Measurements from ENCODE around the gene DRC3. TPM values are rescaled to one million over a fixed set of nuclear protein-coding genes. Genes with fewer than 3 reads are reported as not detected.
A peak's percentile ranks its signal among the peaks of the same experiment; 100 is the strongest.

Gene DRC3
- total RNA-seq, 1 donor from 2014 or later = 0.43 TPM

DNA sequence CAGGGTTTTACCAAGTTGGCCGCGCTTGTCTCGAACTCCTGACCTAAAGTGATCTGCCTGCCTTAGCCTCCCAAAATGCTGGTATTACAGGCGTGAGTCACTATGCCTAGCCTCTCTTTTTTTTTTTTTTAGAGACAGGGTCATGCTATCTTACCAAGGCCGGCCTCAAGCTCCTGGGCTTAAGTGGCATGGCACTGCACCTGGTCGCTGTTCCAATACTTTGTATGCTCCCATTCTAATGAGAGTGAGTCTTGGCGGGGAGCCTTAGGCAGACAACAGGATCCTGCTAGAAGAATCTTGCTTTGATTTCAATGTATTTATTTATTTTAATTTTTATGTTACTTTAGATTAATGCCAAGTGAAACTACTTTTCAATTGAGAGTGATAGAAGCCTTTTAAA, 22.3 kb upstream of the DRC3 start:
- no peak for FAIRE-seq
- no peak overlapping the region for H3K27ac ChIP-seq (ENCODE audit: low read depth, low read length)
- H3K27ac Mint-ChIP-seq (ENCODE audit: unreplicated experiment) = no peak overlapping the region

DNA sequence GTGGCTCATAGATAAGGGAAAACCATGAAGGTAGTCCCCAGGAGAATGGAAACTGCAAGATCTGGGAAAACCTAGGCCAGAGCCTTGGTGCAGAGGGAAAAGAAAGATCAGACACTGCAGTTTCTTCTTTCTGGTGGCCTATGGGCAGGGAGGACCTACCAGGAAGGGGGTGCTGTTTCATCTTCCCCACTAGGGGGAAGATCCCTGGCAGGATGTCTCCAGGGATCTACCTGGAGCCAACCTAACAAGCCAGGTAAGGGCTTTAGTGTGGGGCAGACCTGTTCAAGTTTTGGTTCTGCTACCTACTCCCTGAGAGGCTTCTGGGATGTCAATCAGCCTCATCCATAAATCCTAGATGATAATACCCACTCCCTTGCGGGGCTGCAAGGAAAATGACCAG, 21.9 kb upstream of the DRC3 start:
- no peak overlapping the region for H3K27ac ChIP-seq (ENCODE audit: low read depth, low read length)
- H3K27me3 Mint-ChIP-seq (ENCODE audit: low read depth, unreplicated experiment) = no peaks in the 10 kb centered on the region
- no peak overlapping the region for H3K4me3 Mint-ChIP-seq (ENCODE audit: unreplicated experiment)
- H2AFZ ChIP-seq (ENCODE audit: low read depth, low read length) = no peak overlapping the region
- no peaks in the 10 kb centered on the region for H3K36me3 ChIP-seq (ENCODE audit: insufficient read depth, low read length)
- no peak for FAIRE-seq
- no peak overlapping the region for H3K4me3 ChIP-seq (ENCODE audit: insufficient read depth, low read depth, low read length)
- H3K4me2 ChIP-seq (ENCODE audit: low read length) = no peak overlapping the region
- H3K9me3 Mint-ChIP-seq (ENCODE audit: unreplicated experiment) = peaks cover 4% of the 10 kb centered on the region
- no peak for DNase-seq (ENCODE audit: low read depth)
- no peaks in the 10 kb centered on the region for H3K9me3 ChIP-seq (ENCODE audit: insufficient read depth, low read depth, low read length)
- peaks cover 75% of the 10 kb centered on the region for H3K79me2 ChIP-seq (ENCODE audit: insufficient read depth, low read length)
- no peak for TF ChIP-seq EZH2 (IDR thresholded peaks at IDR 0.05; ENCODE audit: insufficient read depth, low read length)
- TF ChIP-seq, protein P1, sequence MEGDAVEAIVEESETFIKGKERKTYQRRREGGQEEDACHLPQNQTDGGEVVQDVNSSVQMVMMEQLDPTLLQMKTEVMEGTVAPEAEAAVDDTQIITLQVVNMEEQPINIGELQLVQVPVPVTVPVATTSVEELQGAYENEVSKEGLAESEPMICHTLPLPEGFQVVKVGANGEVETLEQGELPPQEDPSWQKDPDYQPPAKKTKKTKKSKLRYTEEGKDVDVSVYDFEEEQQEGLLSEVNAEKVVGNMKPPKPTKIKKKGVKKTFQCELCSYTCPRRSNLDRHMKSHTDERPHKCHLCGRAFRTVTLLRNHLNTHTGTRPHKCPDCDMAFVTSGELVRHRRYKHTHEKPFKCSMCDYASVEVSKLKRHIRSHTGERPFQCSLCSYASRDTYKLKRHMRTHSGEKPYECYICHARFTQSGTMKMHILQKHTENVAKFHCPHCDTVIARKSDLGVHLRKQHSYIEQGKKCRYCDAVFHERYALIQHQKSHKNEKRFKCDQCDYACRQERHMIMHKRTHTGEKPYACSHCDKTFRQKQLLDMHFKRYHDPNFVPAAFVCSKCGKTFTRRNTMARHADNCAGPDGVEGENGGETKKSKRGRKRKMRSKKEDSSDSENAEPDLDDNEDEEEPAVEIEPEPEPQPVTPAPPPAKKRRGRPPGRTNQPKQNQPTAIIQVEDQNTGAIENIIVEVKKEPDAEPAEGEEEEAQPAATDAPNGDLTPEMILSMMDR (IDR thresholded peaks at IDR 0.05; ENCODE audit: insufficient read depth, low read depth, low read length) = peak; percentile 17
- H3K36me3 Mint-ChIP-seq (ENCODE audit: low read depth, unreplicated experiment) = peaks cover 7% of the 10 kb centered on the region
- peaks cover 8% of the 10 kb centered on the region for H3K4me1 Mint-ChIP-seq (ENCODE audit: low read depth, unreplicated experiment)
- H3K27me3 ChIP-seq (ENCODE audit: insufficient read depth, low read length) = no peaks in the 10 kb centered on the region
- peaks cover 11% of the 10 kb centered on the region for H3K4me1 ChIP-seq (ENCODE audit: insufficient read depth, low read length)
- peaks cover 19% of the 10 kb centered on the region for H4K20me1 ChIP-seq (ENCODE audit: insufficient read depth, low read length)
- no peak overlapping the region for H3K27ac Mint-ChIP-seq (ENCODE audit: unreplicated experiment)
- no peak overlapping the region for H3K9ac ChIP-seq (ENCODE audit: low read length)

More for the DNA sequence above, 22.3 kb upstream of the DRC3 start:
- Histone ChIP-seq H3K27me3 (ENCODE audit: insufficient read depth, low read length) (no peaks in the 10 kb centered on the region), H3K4me3 (ENCODE audit: insufficient read depth, low read depth, low read length) (no peak overlapping the region), H3K36me3 (ENCODE audit: insufficient read depth, low read length) (no peaks in the 10 kb centered on the region), H3K9ac (ENCODE audit: low read length) (no peak overlapping the region), H4K20me1 (ENCODE audit: insufficient read depth, low read length) (peaks cover 19% of the 10 kb centered on the region), H3K4me1 (ENCODE audit: insufficient read depth, low read length) (peaks cover 11% of the 10 kb centered on the region), H2AFZ (ENCODE audit: low read depth, low read length) (no peak overlapping the region), H3K4me2 (ENCODE audit: low read length) (no peak overlapping the region), H3K79me2 (ENCODE audit: insufficient read depth, low read length) (peaks cover 76% of the 10 kb centered on the region), H3K9me3 (ENCODE audit: insufficient read depth, low read depth, low read length) (no peaks in the 10 kb centered on the region)
- TF ChIP-seq, protein P1 (IDR thresholded peaks at IDR 0.05; ENCODE audit: insufficient read depth, low read depth, low read length) = no peak
- TF ChIP-seq EZH2 (IDR thresholded peaks at IDR 0.05; ENCODE audit: insufficient read depth, low read length) = no peak
- Mint-ChIP-seq H3K4me3 (ENCODE audit: unreplicated experiment) (no peak overlapping the region), H3K27me3 (ENCODE audit: low read depth, unreplicated experiment) (no peaks in the 10 kb centered on the region), H3K36me3 (ENCODE audit: low read depth, unreplicated experiment) (peaks cover 3% of the 10 kb centered on the region), H3K4me1 (ENCODE audit: low read depth, unreplicated experiment) (peaks cover 8% of the 10 kb centered on the region), H3K9me3 (ENCODE audit: unreplicated experiment) (peaks cover 2% of the 10 kb centered on the region)
- no peak for DNase-seq (ENCODE audit: low read depth)

DNA sequence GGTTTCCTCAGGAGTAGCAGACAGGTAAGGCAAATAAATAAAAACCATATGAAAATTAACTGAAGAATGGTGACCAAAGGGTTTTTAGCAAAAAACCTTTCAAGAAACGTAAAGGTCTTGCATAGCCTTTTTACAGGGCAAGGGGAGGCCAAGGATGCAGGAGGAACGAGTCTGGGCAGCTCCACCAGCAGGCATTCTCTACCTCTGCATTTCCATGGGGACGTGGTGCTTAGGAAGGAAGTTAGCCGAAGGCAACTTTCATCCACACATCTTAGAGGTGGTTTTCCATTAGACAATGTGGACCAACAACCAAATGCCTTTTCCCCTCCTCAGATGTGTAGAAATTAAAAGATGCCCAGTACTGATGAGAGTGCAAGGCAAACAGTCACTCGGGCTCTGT, 21.1 kb upstream of the DRC3 start:
- TF ChIP-seq, protein P1 (IDR thresholded peaks at IDR 0.05; ENCODE audit: insufficient read depth, low read depth, low read length) = no peak
- no peak for TF ChIP-seq EZH2 (IDR thresholded peaks at IDR 0.05; ENCODE audit: insufficient read depth, low read length)
- DNase-seq (ENCODE audit: low read depth) (no peak), FAIRE-seq (no peak)
- H3K4me1 Mint-ChIP-seq (ENCODE audit: low read depth, unreplicated experiment) = peaks cover 8% of the 10 kb centered on the region
- Histone ChIP-seq H3K9ac (ENCODE audit: low read length) (no peak overlapping the region), H3K4me2 (ENCODE audit: low read length) (no peak overlapping the region), H4K20me1 (ENCODE audit: insufficient read depth, low read length) (peaks cover 19% of the 10 kb centered on the region), H3K4me1 (ENCODE audit: insufficient read depth, low read length) (peaks cover 11% of the 10 kb centered on the region), H3K9me3 (ENCODE audit: insufficient read depth, low read depth, low read length) (no peaks in the 10 kb centered on the region), H3K4me3 (ENCODE audit: insufficient read depth, low read depth, low read length) (no peak overlapping the region), H3K27me3 (ENCODE audit: insufficient read depth, low read length) (no peaks in the 10 kb centered on the region), H2AFZ (ENCODE audit: low read depth, low read length) (no peak overlapping the region), H3K36me3 (ENCODE audit: insufficient read depth, low read length) (no peaks in the 10 kb centered on the region), H3K27ac (ENCODE audit: low read depth, low read length) (no peak overlapping the region), H3K79me2 (ENCODE audit: insufficient read depth, low read length) (peaks cover 74% of the 10 kb centered on the region)
- no peak overlapping the region for H3K4me3 Mint-ChIP-seq (ENCODE audit: unreplicated experiment)
- peaks cover 10% of the 10 kb centered on the region for H3K36me3 Mint-ChIP-seq (ENCODE audit: low read depth, unreplicated experiment)
- H3K27me3 Mint-ChIP-seq (ENCODE audit: low read depth, unreplicated experiment) = no peaks in the 10 kb centered on the region
- H3K9me3 Mint-ChIP-seq (ENCODE audit: unreplicated experiment) = peaks cover 4% of the 10 kb centered on the region
- H3K27ac Mint-ChIP-seq (ENCODE audit: unreplicated experiment) = no peak overlapping the region
